IPS-NIHi7 (cell line): Measurements from ENCODE around the gene EXOC4.

Experiments
- DNase-seq: peaks from one replicate; pipeline ENCODE4 v3.0.0; 2012; ENCODE audit warnings: mixed read lengths; ENCODE audit errors: extremely low spot score

EXOC4 gene

GRCh38 chr7:133934262-133934976 is 681.5 kb downstream of the EXOC4 start:
- DNase-seq: no peak

GRCh38 chr7:133934977-133935330 is 682.1 kb downstream of the EXOC4 start:
- no peak for DNase-seq

- DNase-seq: no peak
Measured at GRCh38 chr7:133936074-133936473, 683.2 kb downstream of the EXOC4 start.

GRCh38 chr7:133937786-133938185 is 684.9 kb downstream of the EXOC4 start:
- no peak for DNase-seq

GRCh38 chr7:133940368-133940767 is 687.5 kb downstream of the EXOC4 start:
- no peak for DNase-seq

- DNase-seq: no peak
Measured at GRCh38 chr7:133941496-133941895, 688.6 kb downstream of the EXOC4 start.

GRCh38 chr7:133945497-133945896 is 692.6 kb downstream of the EXOC4 start:
- no peak for DNase-seq

- DNase-seq: no peak
Measured at GRCh38 chr7:133947458-133948254, 694.8 kb downstream of the EXOC4 start.

GRCh38 chr7:133948588-133948987 is 695.7 kb downstream of the EXOC4 start:
- no peak for DNase-seq

- DNase-seq: no peak
Measured at GRCh38 chr7:133950855-133951254, 698.0 kb downstream of the EXOC4 start.

GRCh38 chr7:133955208-133955607 is 702.3 kb downstream of the EXOC4 start:
- DNase-seq: no peak

- DNase-seq: no peak
Measured at GRCh38 chr7:133957845-133958244, 705.0 kb downstream of the EXOC4 start.

GRCh38 chr7:133958822-133959221 is 705.9 kb downstream of the EXOC4 start:
- no peak for DNase-seq

- DNase-seq: no peak
Measured at GRCh38 chr7:133959505-133959904, 706.6 kb downstream of the EXOC4 start.

GRCh38 chr7:133961724-133962123 is 708.8 kb downstream of the EXOC4 start:
- no peak for DNase-seq

- DNase-seq: no peak
Measured at GRCh38 chr7:133962646-133963045, 709.8 kb downstream of the EXOC4 start.

GRCh38 chr7:133963629-133964028 is 710.8 kb downstream of the EXOC4 start:
- DNase-seq: no peak

GRCh38 chr7:133971625-133972024 is 718.7 kb downstream of the EXOC4 start:
- no peak for DNase-seq

- no peak for DNase-seq
Measured at GRCh38 chr7:133973710-133974109, 720.8 kb downstream of the EXOC4 start.

GRCh38 chr7:133975130-133975529 is 722.3 kb downstream of the EXOC4 start:
- DNase-seq: no peak

GRCh38 chr7:133976140-133976539 is 723.3 kb downstream of the EXOC4 start:
- no peak for DNase-seq

- no peak for DNase-seq
Measured at GRCh38 chr7:133977409-133978274, 724.8 kb downstream of the EXOC4 start.
